ENCODE measurements around the gene MON1B. TPM values are rescaled to one million over a fixed set of nuclear protein-coding genes. Genes with fewer than 3 reads are reported as not detected.

The MON1B gene
- total RNA-seq, 1 experiment from 2014 or later, result 49.1 TPM

- Mint-ChIP-seq H3K27me3 (ENCODE audit: low read depth) (peaks cover 3% of the 10 kb centered on the region; the same call in 1 of the 2 replicates), H3K4me3 (no peak overlapping the region), H3K27ac (no peak overlapping the region), H3K9me3 (no peaks in the 10 kb centered on the region), H3K4me1 (peaks cover 22% of the 10 kb centered on the region), H3K36me3 (no peaks in the 10 kb centered on the region)
- TF ChIP-seq NFYB (CRISPR knock-in tag; conservative IDR thresholded peaks at IDR 0.05; ENCODE audit: low read depth), result no peak
- no peak for TF ChIP-seq PREB (CRISPR knock-in tag; IDR thresholded peaks at IDR 0.05; ENCODE audit: borderline replicate concordance)
- TF ChIP-seq USF2 (CRISPR knock-in tag; IDR thresholded peaks at IDR 0.05), result no peak
- TF ChIP-seq ZNF396 (CRISPR knock-in tag; IDR thresholded peaks at IDR 0.05; ENCODE audit: borderline replicate concordance), result no peak
- no peak for TF ChIP-seq ZNF532 (CRISPR knock-in tag; IDR thresholded peaks at IDR 0.05; ENCODE audit: borderline replicate concordance)
- TF ChIP-seq NR1H2 (CRISPR knock-in tag; IDR thresholded peaks at IDR 0.05), result no peak
- no peak for TF ChIP-seq RORB (CRISPR knock-in tag; IDR thresholded peaks at IDR 0.05)
- ATAC-seq, result no peak
- ChIA-PET CTCF (interaction anchor here (1.3 kb wide), 1 partner anchor 204 kb away, joined by 3 read pairs; the partner anchor contains the start of gene ADAMTS18), POLR2A (no interaction called here)
- DNase-seq (ENCODE audit: low spot score), result no peak
These were observed 40.1 kb downstream of the MON1B start for GRCh38 chr16:77231047-77231446.

- ChIA-PET POLR2A (no interaction called here), CTCF (interaction anchor here (1.1 kb wide), 1 partner anchor 11 kb away, joined by 6 read pairs; no protein-coding TSS in a partner anchor)
- DNase-seq (ENCODE audit: low spot score) (no peak), ATAC-seq (no peak)
- Mint-ChIP-seq H3K9me3 (no peaks in the 10 kb centered on the region), H3K27ac (no peak overlapping the region), H3K4me1 (peaks cover 36% of the 10 kb centered on the region), H3K36me3 (no peaks in the 10 kb centered on the region), H3K27me3 (ENCODE audit: low read depth) (peaks cover 5% of the 10 kb centered on the region), H3K4me3 (no peak overlapping the region)
- TF ChIP-seq IRF1 (CRISPR knock-in tag; IDR thresholded peaks at IDR 0.05), result no peak
- no peak for TF ChIP-seq ZNF138 (CRISPR knock-in tag; conservative IDR thresholded peaks at IDR 0.05)
- TF ChIP-seq TEAD1 (CRISPR knock-in tag; IDR thresholded peaks at IDR 0.05), result no peak
- TF ChIP-seq RORB (CRISPR knock-in tag; IDR thresholded peaks at IDR 0.05), result no peak
- no peak for TF ChIP-seq CTCF (IDR thresholded peaks at IDR 0.05)
- TF ChIP-seq CDX4 (CRISPR knock-in tag; IDR thresholded peaks at IDR 0.05; ENCODE audit: borderline replicate concordance), result no peak
- TF ChIP-seq ZNF512 (CRISPR knock-in tag; IDR thresholded peaks at IDR 0.05; ENCODE audit: borderline replicate concordance), result no peak
- TF ChIP-seq PREB (CRISPR knock-in tag; IDR thresholded peaks at IDR 0.05; ENCODE audit: borderline replicate concordance), result no peak
- TF ChIP-seq ZMAT4 (CRISPR knock-in tag; IDR thresholded peaks at IDR 0.05), result no peak
- TF ChIP-seq NFYB (CRISPR knock-in tag; conservative IDR thresholded peaks at IDR 0.05; ENCODE audit: low read depth), result no peak
- TF ChIP-seq E2F1 (CRISPR knock-in tag; IDR thresholded peaks at IDR 0.05), result no peak
These were observed 43.0 kb downstream of the MON1B start for GRCh38 chr16:77233799-77234519.

All from WTC11 (cell line).